ENCODE results near the gene COL6A5. TPM values are rescaled to one million over a fixed set of nuclear protein-coding genes. Genes with fewer than 3 reads are reported as not detected.
A peak's percentile ranks its signal among the peaks of the same experiment; 100 is the strongest.

The COL6A5 gene
- total and polyA plus RNA-seq, 4 donors: 0.05 to 0.20 (median 0.07) TPM

DNA sequence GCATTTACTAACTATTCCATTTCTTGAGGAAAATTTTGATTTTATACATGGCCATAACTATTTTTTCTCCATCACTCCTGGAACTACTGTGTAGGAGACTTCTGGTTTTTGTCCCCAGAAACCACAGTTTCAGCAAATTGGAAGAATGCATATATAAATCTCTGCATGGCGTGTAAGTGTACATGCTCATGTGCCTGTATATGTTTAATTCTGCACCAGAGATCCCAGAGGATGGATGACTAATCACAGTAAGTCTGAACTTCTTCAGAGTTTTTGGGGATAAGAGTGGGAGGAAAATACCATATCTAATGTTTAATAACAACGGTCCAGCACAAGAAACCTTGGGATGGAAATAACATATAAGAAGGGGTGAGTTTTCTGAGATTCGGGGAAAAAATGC is 160.6 kb downstream of the COL6A5 start:
- no peak overlapping the region for H3K4me3 ChIP-seq (ENCODE audit: low read depth, low read length)
- H3K27me3 ChIP-seq (ENCODE audit: control insufficient read depth, insufficient read depth, low read length): no peaks in the 10 kb centered on the region
- no peak overlapping the region for H3K27ac ChIP-seq (ENCODE audit: low read depth, low read length)
- no peaks in the 10 kb centered on the region for H3K36me3 ChIP-seq (ENCODE audit: control insufficient read depth, insufficient read depth, low read length)
- 67% methylated on average over 1 of the region's 3 CpGs for WGBS (ENCODE audit: insufficient coverage)
- no peaks in the 10 kb centered on the region for H3K4me1 ChIP-seq (ENCODE audit: control insufficient read depth, insufficient read depth, low read length)
- H3K9me3 ChIP-seq (ENCODE audit: control insufficient read depth, insufficient read depth, low read length): no peaks in the 10 kb centered on the region
- no peak for DNase-seq (ENCODE audit: low read depth in 4 of 6, low spot score in 6 of 6)

DNA sequence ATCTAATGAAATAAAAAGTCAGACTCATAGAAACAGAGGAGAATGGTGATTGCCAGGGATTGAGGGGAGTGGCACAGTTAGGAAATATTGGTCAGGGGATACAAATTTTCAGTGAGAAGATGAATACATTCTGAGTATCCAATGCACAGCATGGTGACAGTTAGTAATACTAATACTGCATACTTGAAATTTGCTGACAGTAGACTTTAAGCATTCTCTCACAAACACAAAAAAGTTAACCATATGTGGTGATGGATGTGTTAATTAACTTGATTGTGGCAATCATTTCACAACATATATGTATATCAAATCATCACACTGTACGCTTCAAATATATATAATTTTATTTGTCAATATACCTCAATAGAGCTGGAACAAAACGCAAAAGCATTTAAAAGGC is 162.3 kb downstream of the COL6A5 start:
- DNase-seq (ENCODE audit: low read depth in 4 of 6, low spot score in 6 of 6): no peak
- Histone ChIP-seq H3K27ac (ENCODE audit: low read depth, low read length) (no peak overlapping the region), H3K36me3 (ENCODE audit: control insufficient read depth, insufficient read depth, low read length) (no peaks in the 10 kb centered on the region), H3K9me3 (ENCODE audit: control insufficient read depth, insufficient read depth, low read length) (no peaks in the 10 kb centered on the region), H3K27me3 (ENCODE audit: control insufficient read depth, insufficient read depth, low read length) (no peaks in the 10 kb centered on the region), H3K4me1 (ENCODE audit: control insufficient read depth, insufficient read depth, low read length) (no peaks in the 10 kb centered on the region), H3K4me3 (ENCODE audit: low read depth, low read length) (no peak overlapping the region)
- no CpG with 5 or more reads among the region's 2 CpGs for WGBS (ENCODE audit: insufficient coverage)

DNA sequence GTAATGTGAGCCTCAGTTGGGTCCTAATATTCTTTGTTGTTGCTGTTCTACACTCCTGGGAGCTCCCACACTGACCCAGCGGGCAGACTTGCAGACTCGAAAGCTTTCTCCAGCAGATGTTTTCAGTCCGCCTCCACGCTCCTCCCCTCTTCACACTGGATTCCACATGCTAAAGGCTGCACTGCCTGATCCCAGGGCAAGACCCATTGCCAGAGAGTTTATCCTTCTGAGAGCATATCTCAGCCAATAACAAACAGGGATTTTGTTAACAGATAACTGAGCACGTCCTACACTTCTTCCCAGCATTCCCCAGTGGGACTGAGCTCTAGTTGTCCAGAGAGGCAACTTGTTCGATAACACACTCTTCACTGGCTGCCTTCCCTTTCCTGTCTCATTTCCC is 163.5 kb downstream of the COL6A5 start:
- DNase-seq (ENCODE audit: low read depth in 4 of 6, low spot score in 6 of 6): peak in 1 of 6 donors; percentile 19
- Histone ChIP-seq H3K4me3 (ENCODE audit: low read depth, low read length) (no peak overlapping the region), H3K27me3 (ENCODE audit: control insufficient read depth, insufficient read depth, low read length) (no peaks in the 10 kb centered on the region), H3K4me1 (ENCODE audit: control insufficient read depth, insufficient read depth, low read length) (no peaks in the 10 kb centered on the region), H3K36me3 (ENCODE audit: control insufficient read depth, insufficient read depth, low read length) (no peaks in the 10 kb centered on the region), H3K9me3 (ENCODE audit: control insufficient read depth, insufficient read depth, low read length) (no peaks in the 10 kb centered on the region), H3K27ac (ENCODE audit: low read depth, low read length) (no peak overlapping the region)
- 45% methylated on average over 6 of the region's 6 CpGs for WGBS (ENCODE audit: insufficient coverage)

DNA sequence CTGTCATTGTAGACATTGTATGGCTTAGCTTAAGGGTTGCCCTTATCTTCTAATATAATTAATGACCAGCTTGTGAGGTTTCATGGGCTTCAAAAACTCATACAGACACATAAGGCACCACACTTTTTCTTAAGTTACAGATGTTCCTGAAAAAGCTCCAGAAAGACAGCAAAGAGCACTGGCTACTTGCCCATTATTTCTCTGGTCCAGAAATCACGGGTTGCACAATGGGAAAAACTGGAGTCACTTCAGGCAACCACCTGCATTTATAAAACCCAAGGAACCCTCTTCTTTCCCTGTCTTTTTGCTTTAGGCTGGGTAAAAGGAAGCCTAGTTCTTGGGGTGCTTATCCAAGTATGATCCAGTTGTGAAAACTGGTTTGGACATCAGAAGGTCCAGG is 169.2 kb downstream of the COL6A5 start:
- no peaks in the 10 kb centered on the region for H3K36me3 ChIP-seq (ENCODE audit: control insufficient read depth, insufficient read depth, low read length)
- no peak overlapping the region for H3K27ac ChIP-seq (ENCODE audit: low read depth, low read length)
- peaks cover 7% of the 10 kb centered on the region for H3K4me1 ChIP-seq (ENCODE audit: control insufficient read depth, insufficient read depth, low read length)
- peaks cover 28% of the 10 kb centered on the region for H3K27me3 ChIP-seq (ENCODE audit: control insufficient read depth, insufficient read depth, low read length)
- no peak overlapping the region for H3K4me3 ChIP-seq (ENCODE audit: low read depth, low read length)
- WGBS (ENCODE audit: insufficient coverage): no CpG with 5 or more reads among the region's 1 CpG
- no peak for DNase-seq (ENCODE audit: low read depth in 4 of 6, low spot score in 6 of 6)
- no peaks in the 10 kb centered on the region for H3K9me3 ChIP-seq (ENCODE audit: control insufficient read depth, insufficient read depth, low read length)

- H3K27me3 ChIP-seq (ENCODE audit: control insufficient read depth, insufficient read depth, low read length): peaks cover 28% of the 10 kb centered on the region
- no peaks in the 10 kb centered on the region for H3K9me3 ChIP-seq (ENCODE audit: control insufficient read depth, insufficient read depth, low read length)
- DNase-seq (ENCODE audit: low read depth in 4 of 6, low spot score in 6 of 6): no peak
- H3K4me3 ChIP-seq (ENCODE audit: low read depth, low read length): no peak overlapping the region
- no peak overlapping the region for H3K27ac ChIP-seq (ENCODE audit: low read depth, low read length)
- H3K36me3 ChIP-seq (ENCODE audit: control insufficient read depth, insufficient read depth, low read length): no peaks in the 10 kb centered on the region
- H3K4me1 ChIP-seq (ENCODE audit: control insufficient read depth, insufficient read depth, low read length): peaks cover 7% of the 10 kb centered on the region
- WGBS (ENCODE audit: insufficient coverage): 100% methylated on average over 2 of the region's 2 CpGs
These were observed 170.3 kb downstream of the COL6A5 start for GRCh38 chr3:130515755-130516154.

GRCh38 chr3:130516645-130517512 is 171.4 kb downstream of the COL6A5 start, which contains the start of gene COL6A6:
Gene COL6A6 (plus strand): TSS chr3:130517177. CDS start chr3:130560365, 43,188 bp downstream.
- no peak within 1 kb of the TSS for H3K27ac ChIP-seq (ENCODE audit: low read depth, low read length)
- peaks cover 7% of the 10 kb centered on the region for H3K4me1 ChIP-seq (ENCODE audit: control insufficient read depth, insufficient read depth, low read length)
- peak in 1 of 6 donors; percentile 6 for DNase-seq (ENCODE audit: low read depth in 4 of 6, low spot score in 6 of 6)
- peak within 1 kb of the TSS; percentile 26 for H3K4me3 ChIP-seq (ENCODE audit: low read depth, low read length)
- under 1% methylated on average over 48 of the region's 58 CpGs for WGBS (ENCODE audit: insufficient coverage)
- H3K27me3 ChIP-seq (ENCODE audit: control insufficient read depth, insufficient read depth, low read length): peaks cover 28% of the 10 kb centered on the region
- no peaks in the 10 kb centered on the region for H3K9me3 ChIP-seq (ENCODE audit: control insufficient read depth, insufficient read depth, low read length)
- no peaks in the 10 kb centered on the region for H3K36me3 ChIP-seq (ENCODE audit: control insufficient read depth, insufficient read depth, low read length)

DNA sequence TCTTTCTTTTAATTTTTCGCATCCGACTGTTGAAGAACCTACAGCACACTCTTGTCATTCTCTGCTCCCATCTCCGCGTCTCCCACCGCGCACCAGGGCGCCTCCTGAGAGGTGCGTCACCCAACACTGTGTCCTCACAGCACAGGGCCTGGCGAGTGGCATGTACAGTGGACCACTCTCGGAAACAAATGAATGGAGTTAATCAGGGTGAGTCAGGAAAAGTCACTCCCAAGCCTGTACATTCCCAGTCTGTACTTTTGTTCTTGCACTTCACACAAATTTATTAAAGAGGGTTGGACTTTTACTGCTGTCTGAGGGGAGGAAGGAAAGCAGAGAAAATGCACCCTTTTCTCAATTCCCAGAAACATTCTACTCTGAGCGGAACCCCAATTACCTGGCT is 172.1 kb downstream of the COL6A5 start:
- DNase-seq (ENCODE audit: low read depth in 4 of 6, low spot score in 6 of 6): no peak
- 38% methylated on average over 4 of the region's 11 CpGs for WGBS (ENCODE audit: insufficient coverage)

DNA sequence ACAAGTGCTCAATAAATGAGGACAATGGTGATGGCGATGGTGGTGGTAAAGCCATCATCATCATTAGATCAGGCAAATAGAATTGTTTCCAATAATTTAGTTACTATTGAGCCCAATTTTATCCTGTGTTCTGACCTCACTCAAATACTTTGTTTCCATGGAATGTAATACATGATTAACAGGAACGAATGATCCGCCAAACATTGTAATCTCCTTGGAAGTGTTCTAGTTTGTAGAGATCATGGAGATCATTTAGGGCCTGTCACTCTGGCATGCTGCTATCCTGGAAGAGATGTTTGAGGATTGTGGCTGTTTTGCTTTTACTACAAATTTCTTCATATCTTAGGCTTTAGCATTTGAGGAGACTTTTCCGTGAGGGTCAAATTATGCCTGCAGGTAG is 174.3 kb downstream of the COL6A5 start:
- DNase-seq (ENCODE audit: low read depth in 4 of 6, low spot score in 6 of 6): no peak
- H3K4me1 ChIP-seq (ENCODE audit: control insufficient read depth, insufficient read depth, low read length): peaks cover 7% of the 10 kb centered on the region
- H3K4me3 ChIP-seq (ENCODE audit: low read depth, low read length): no peak overlapping the region
- H3K27me3 ChIP-seq (ENCODE audit: control insufficient read depth, insufficient read depth, low read length): peaks cover 28% of the 10 kb centered on the region
- H3K36me3 ChIP-seq (ENCODE audit: control insufficient read depth, insufficient read depth, low read length): no peaks in the 10 kb centered on the region
- no peak overlapping the region for H3K27ac ChIP-seq (ENCODE audit: low read depth, low read length)
- no peaks in the 10 kb centered on the region for H3K9me3 ChIP-seq (ENCODE audit: control insufficient read depth, insufficient read depth, low read length)
- no CpG with 5 or more reads among the region's 4 CpGs for WGBS (ENCODE audit: insufficient coverage)

More for the DNA sequence above, 172.1 kb downstream of the COL6A5 start:
- Histone ChIP-seq H3K27ac (ENCODE audit: low read depth, low read length) (no peak overlapping the region), H3K4me3 (ENCODE audit: low read depth, low read length) (peak overlapping the region; percentile 26), H3K9me3 (ENCODE audit: control insufficient read depth, insufficient read depth, low read length) (no peaks in the 10 kb centered on the region), H3K4me1 (ENCODE audit: control insufficient read depth, insufficient read depth, low read length) (peaks cover 7% of the 10 kb centered on the region), H3K36me3 (ENCODE audit: control insufficient read depth, insufficient read depth, low read length) (no peaks in the 10 kb centered on the region), H3K27me3 (ENCODE audit: control insufficient read depth, insufficient read depth, low read length) (peaks cover 28% of the 10 kb centered on the region)

DNA sequence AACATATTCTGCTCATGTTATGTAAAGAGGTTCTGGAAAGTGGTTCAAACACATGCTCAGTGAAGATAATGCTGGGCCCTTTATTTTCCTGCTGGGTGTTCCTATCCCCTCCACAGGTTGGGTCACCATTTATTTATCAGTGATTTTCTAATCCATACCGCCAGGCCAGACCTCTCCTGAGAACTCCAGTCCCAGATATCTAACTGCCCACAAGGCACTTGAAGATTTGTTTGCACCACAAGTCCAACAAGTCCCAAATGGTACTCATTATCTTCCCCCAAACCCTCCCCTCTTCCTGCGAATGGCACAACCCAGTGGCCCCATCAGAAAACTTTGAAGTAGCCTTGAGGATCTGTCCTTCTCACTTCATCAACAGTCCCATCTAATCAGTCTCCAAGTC is 176.9 kb downstream of the COL6A5 start:
- no peak for DNase-seq (ENCODE audit: low read depth in 4 of 6, low spot score in 6 of 6)
- 88% methylated on average over 2 of the region's 2 CpGs for WGBS (ENCODE audit: insufficient coverage)
- no peaks in the 10 kb centered on the region for H3K9me3 ChIP-seq (ENCODE audit: control insufficient read depth, insufficient read depth, low read length)

DNA sequence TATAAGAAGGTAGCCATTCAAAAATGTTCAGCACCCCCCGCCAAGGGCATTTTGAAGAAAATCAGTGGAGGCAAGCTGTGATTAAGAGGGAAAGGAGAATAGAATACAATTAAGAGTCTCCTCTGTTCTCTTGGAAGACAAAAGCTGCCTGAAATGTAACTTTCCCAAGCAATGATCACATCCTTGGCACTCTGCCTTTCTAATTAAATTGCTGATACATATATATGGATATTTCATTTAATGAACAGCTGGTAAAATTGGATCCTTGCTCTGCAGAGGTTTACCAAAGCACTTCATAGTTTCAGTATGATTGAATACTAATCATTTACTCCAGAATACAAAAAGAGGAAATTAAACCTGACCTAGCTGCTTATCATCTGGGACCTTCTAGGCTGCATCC is 182.0 kb downstream of the COL6A5 start:
- WGBS (ENCODE audit: insufficient coverage): no CpG with 5 or more reads among the region's 1 CpG
- Histone ChIP-seq H3K4me3 (ENCODE audit: low read depth, low read length) (no peak overlapping the region), H3K36me3 (ENCODE audit: control insufficient read depth, insufficient read depth, low read length) (no peaks in the 10 kb centered on the region), H3K9me3 (ENCODE audit: control insufficient read depth, insufficient read depth, low read length) (no peaks in the 10 kb centered on the region), H3K4me1 (ENCODE audit: control insufficient read depth, insufficient read depth, low read length) (no peaks in the 10 kb centered on the region), H3K27ac (ENCODE audit: low read depth, low read length) (no peak overlapping the region), H3K27me3 (ENCODE audit: control insufficient read depth, insufficient read depth, low read length) (no peaks in the 10 kb centered on the region)
- peak in 1 of 6 donors; percentile 53 for DNase-seq (ENCODE audit: low read depth in 4 of 6, low spot score in 6 of 6)

More for the DNA sequence above, 176.9 kb downstream of the COL6A5 start:
- Histone ChIP-seq H3K27me3 (ENCODE audit: control insufficient read depth, insufficient read depth, low read length) (peaks cover 9% of the 10 kb centered on the region), H3K27ac (ENCODE audit: low read depth, low read length) (no peak overlapping the region), H3K4me3 (ENCODE audit: low read depth, low read length) (no peak overlapping the region), H3K4me1 (ENCODE audit: control insufficient read depth, insufficient read depth, low read length) (no peaks in the 10 kb centered on the region), H3K36me3 (ENCODE audit: control insufficient read depth, insufficient read depth, low read length) (no peaks in the 10 kb centered on the region)
